Activated T-helper 1 cell treated with anti-CD3 and anti-CD28 coated beads, Interleukin-12 subunit alpha, Interleukin-12 subunit beta, Interleukin-2, Interleukin-4 antibody, amounts not matched to agents 30 ng/mL and 10 ng/mL and 1 ng/mL, durations not matched to agents 14 hours and 24 hours and 36 hours (primary cell): Measurements from ENCODE around the gene ANKRD62. TPM values are rescaled to one million over a fixed set of nuclear protein-coding genes. Genes with fewer than 3 reads are reported as not detected.
"Not testable (repeated sequence)": the region's sequence is repeated elsewhere in the genome, so short reads cannot be mapped to it uniquely, and the experiment has no call there.

Experiments
- DNase-seq: peaks from one replicate; pipeline ENCODE4 v3.0.0; 2021; ENCODE audit warnings: low spot score
- H3K27ac Mint-ChIP-seq: one replicate; pipeline ENCODE4 v1.8.0; 2021; ENCODE audit warnings: mild to moderate bottlenecking, mixed read lengths
- H3K27me3 Mint-ChIP-seq: one replicate; pipeline ENCODE4 v1.8.0; 2022; ENCODE audit warnings: mild to moderate bottlenecking, moderate library complexity, mixed read lengths; ENCODE audit not compliant: insufficient read depth
- H3K36me3 Mint-ChIP-seq: one replicate; pipeline ENCODE4 v1.8.0; 2021; ENCODE audit warnings: low read depth, mixed read lengths
- H3K4me1 Mint-ChIP-seq: one replicate; pipeline ENCODE4 v1.8.0; 2021; ENCODE audit warnings: low read depth, mixed read lengths
- H3K4me3 Mint-ChIP-seq: one replicate; pipeline ENCODE4 v1.8.0; 2021; ENCODE audit warnings: mild to moderate bottlenecking, moderate library complexity, mixed read lengths
- H3K9me3 Mint-ChIP-seq: one replicate; pipeline ENCODE4 v1.8.0; 2021; ENCODE audit warnings: mixed read lengths
- intact Hi-C: fragments of 100-400 bp; cut with micrococcal nuclease; formaldehyde crosslinking; loops from one replicate; pipeline ENCODE4 v1.15.1; 2024
- total RNA-seq: library from RNA; stranded (reverse); gene quantifications from 2 replicates; pipeline ENCODE4 v1.2.3, GENCODE V29; 2022

ANKRD62 gene
- total RNA-seq, 1 donor from 2014 or later = not detected

- Mint-ChIP-seq H3K27me3 (peaks cover 7% of the 10 kb centered on the region), H3K9me3 (no peaks in the 10 kb centered on the region), H3K4me1 (no peaks in the 10 kb centered on the region), H3K27ac (no peak overlapping the region), H3K4me3 (no peak overlapping the region), H3K36me3 (no peaks in the 10 kb centered on the region)
- DNase-seq = no peak
- intact Hi-C loops = no loop called here
Observed at GRCh38 chr18:12057419-12058039, 36.1 kb upstream of the ANKRD62 start.

- Mint-ChIP-seq H3K27ac (no peak overlapping the region), H3K36me3 (no peaks in the 10 kb centered on the region), H3K4me3 (no peak overlapping the region), H3K27me3 (no peaks in the 10 kb centered on the region), H3K4me1 (no peaks in the 10 kb centered on the region), H3K9me3 (no peaks in the 10 kb centered on the region)
- DNase-seq = no peak
- intact Hi-C loops = no loop called here
Observed at GRCh38 chr18:12059334-12060181, 34.1 kb upstream of the ANKRD62 start.

GRCh38 chr18:12060182-12060870 is 33.3 kb upstream of the ANKRD62 start:
- Mint-ChIP-seq H3K36me3 (no peaks in the 10 kb centered on the region), H3K9me3 (no peaks in the 10 kb centered on the region), H3K27me3 (no peaks in the 10 kb centered on the region), H3K4me1 (no peaks in the 10 kb centered on the region), H3K4me3 (no peak overlapping the region), H3K27ac (no peak overlapping the region)
- DNase-seq = no peak
- intact Hi-C loops = no loop called here

GRCh38 chr18:12061685-12062084 is 32.0 kb upstream of the ANKRD62 start:
- no peaks in the 10 kb centered on the region for H3K4me1 Mint-ChIP-seq
- H3K27ac Mint-ChIP-seq = no peak overlapping the region
- H3K4me3 Mint-ChIP-seq = no peak overlapping the region
- no peaks in the 10 kb centered on the region for H3K9me3 Mint-ChIP-seq
- no peaks in the 10 kb centered on the region for H3K36me3 Mint-ChIP-seq
- no peaks in the 10 kb centered on the region for H3K27me3 Mint-ChIP-seq
- no peak for DNase-seq
- intact Hi-C loops = no loop called here

GRCh38 chr18:12062974-12063373 is 30.7 kb upstream of the ANKRD62 start:
- intact Hi-C loops = no loop called here
- no peaks in the 10 kb centered on the region for H3K27me3 Mint-ChIP-seq

GRCh38 chr18:12064086-12064763 is 29.4 kb upstream of the ANKRD62 start:
- Mint-ChIP-seq H3K9me3 (no peaks in the 10 kb centered on the region), H3K27me3 (no peaks in the 10 kb centered on the region), H3K36me3 (no peaks in the 10 kb centered on the region), H3K4me3 (no peak overlapping the region), H3K27ac (no peak overlapping the region), H3K4me1 (no peaks in the 10 kb centered on the region)
- DNase-seq = no peak
- intact Hi-C loops = no loop called here

More at GRCh38 chr18:12062974-12063373, 30.7 kb upstream of the ANKRD62 start:
- no peak overlapping the region for H3K27ac Mint-ChIP-seq
- no peaks in the 10 kb centered on the region for H3K9me3 Mint-ChIP-seq
- H3K36me3 Mint-ChIP-seq = no peaks in the 10 kb centered on the region
- H3K4me1 Mint-ChIP-seq = no peaks in the 10 kb centered on the region
- no peak overlapping the region for H3K4me3 Mint-ChIP-seq
- no peak for DNase-seq

GRCh38 chr18:12065397-12065796 is 28.2 kb upstream of the ANKRD62 start:
- intact Hi-C loops = no loop called here
- Mint-ChIP-seq H3K4me3 (no peak overlapping the region), H3K27me3 (peaks cover 2% of the 10 kb centered on the region), H3K36me3 (no peaks in the 10 kb centered on the region), H3K27ac (no peak overlapping the region), H3K4me1 (no peaks in the 10 kb centered on the region), H3K9me3 (no peaks in the 10 kb centered on the region)
- no peak for DNase-seq

- Mint-ChIP-seq H3K36me3 (no peaks in the 10 kb centered on the region), H3K4me3 (no peak overlapping the region), H3K27me3 (peaks cover 8% of the 10 kb centered on the region), H3K4me1 (no peaks in the 10 kb centered on the region), H3K9me3 (no peaks in the 10 kb centered on the region), H3K27ac (no peak overlapping the region)
- no peak for DNase-seq
- intact Hi-C loops = no loop called here
Observed at GRCh38 chr18:12066910-12067511, 26.6 kb upstream of the ANKRD62 start.

- intact Hi-C loops = no loop called here
- no peak overlapping the region for H3K4me3 Mint-ChIP-seq
- H3K27me3 Mint-ChIP-seq = peaks cover 11% of the 10 kb centered on the region
- H3K9me3 Mint-ChIP-seq = no peaks in the 10 kb centered on the region
- DNase-seq = no peak
- no peaks in the 10 kb centered on the region for H3K36me3 Mint-ChIP-seq
- H3K27ac Mint-ChIP-seq = no peak overlapping the region
- no peaks in the 10 kb centered on the region for H3K4me1 Mint-ChIP-seq
Observed at GRCh38 chr18:12067671-12068070, 26.0 kb upstream of the ANKRD62 start.

GRCh38 chr18:12068316-12068949 is 25.2 kb upstream of the ANKRD62 start:
- H3K9me3 Mint-ChIP-seq, intact Hi-C loops, H3K4me3 Mint-ChIP-seq, H3K4me1 Mint-ChIP-seq, H3K27ac Mint-ChIP-seq, H3K36me3 Mint-ChIP-seq, DNase-seq: not testable (repeated sequence)
- peaks cover 14% of the 10 kb centered on the region for H3K27me3 Mint-ChIP-seq

GRCh38 chr18:12068950-12069320 is 24.7 kb upstream of the ANKRD62 start:
- H3K36me3 Mint-ChIP-seq = no peaks in the 10 kb centered on the region
- H3K4me1 Mint-ChIP-seq = no peaks in the 10 kb centered on the region
- no peak overlapping the region for H3K27ac Mint-ChIP-seq
- H3K4me3 Mint-ChIP-seq = no peak overlapping the region
- DNase-seq = no peak
- H3K27me3 Mint-ChIP-seq = peaks cover 15% of the 10 kb centered on the region
- H3K9me3 Mint-ChIP-seq = no peaks in the 10 kb centered on the region
- intact Hi-C loops = no loop called here

- H3K27ac Mint-ChIP-seq, DNase-seq, H3K9me3 Mint-ChIP-seq, H3K36me3 Mint-ChIP-seq, intact Hi-C loops, H3K4me1 Mint-ChIP-seq, H3K4me3 Mint-ChIP-seq: not testable (repeated sequence)
- peaks cover 27% of the 10 kb centered on the region for H3K27me3 Mint-ChIP-seq
Observed at GRCh38 chr18:12071066-12071465, 22.6 kb upstream of the ANKRD62 start.
